ENCODE data around the gene KCTD20.

Gene KCTD20

DNA sequence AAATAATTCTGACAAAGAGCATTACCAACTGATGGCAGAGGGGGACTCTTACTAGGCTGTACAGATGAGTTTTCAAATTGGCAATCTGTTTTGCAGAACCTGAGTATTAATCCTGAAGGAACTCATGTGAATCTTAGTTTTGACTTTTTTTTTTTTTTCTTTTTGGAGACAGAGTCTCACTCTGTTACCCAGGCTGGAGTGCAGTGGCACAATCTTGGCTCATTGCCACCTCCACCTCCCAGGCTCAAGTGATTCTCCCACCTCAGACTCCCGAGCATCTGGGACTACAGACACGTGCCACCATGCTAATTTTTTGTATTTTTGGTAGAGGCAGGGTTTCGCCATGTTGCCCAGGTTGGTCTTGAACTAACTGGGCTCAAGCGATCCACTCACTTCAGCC is 49.3 kb downstream of the KCTD20 start:
- DNase-seq (ENCODE audit: low read depth in 4 of 4, low spot score in 1 of 4), result no peak

- DNase-seq (ENCODE audit: low read depth in 4 of 4, low spot score in 1 of 4), result no peak
Observed at GRCh38 chr6:36492621-36493020, 49.8 kb downstream of the KCTD20 start.

DNA sequence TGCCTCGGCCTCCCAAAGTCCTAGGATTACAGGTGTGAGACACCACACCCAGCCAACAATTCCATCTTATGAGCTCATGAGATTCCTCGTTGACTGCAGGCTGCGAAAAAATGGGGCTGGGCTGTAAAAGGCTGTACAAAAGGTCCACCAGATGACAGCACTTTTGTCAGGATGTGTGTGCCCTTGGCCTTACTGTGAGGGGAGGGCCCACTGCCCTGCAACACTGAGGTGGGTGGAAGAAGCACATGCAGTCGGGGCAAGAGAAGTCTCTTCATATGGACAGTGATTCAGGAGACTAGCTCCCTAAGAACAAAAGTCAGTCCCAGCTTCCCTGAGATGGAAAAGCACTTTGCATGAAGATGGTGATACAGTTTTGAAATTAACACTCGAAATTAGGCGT is 50.5 kb downstream of the KCTD20 start:
- no peak for DNase-seq (ENCODE audit: low read depth in 4 of 4, low spot score in 1 of 4)

GRCh38 chr6:36493859-36494258 is 51.1 kb downstream of the KCTD20 start:
- DNase-seq (ENCODE audit: low read depth in 4 of 4, low spot score in 1 of 4), result no peak

DNA sequence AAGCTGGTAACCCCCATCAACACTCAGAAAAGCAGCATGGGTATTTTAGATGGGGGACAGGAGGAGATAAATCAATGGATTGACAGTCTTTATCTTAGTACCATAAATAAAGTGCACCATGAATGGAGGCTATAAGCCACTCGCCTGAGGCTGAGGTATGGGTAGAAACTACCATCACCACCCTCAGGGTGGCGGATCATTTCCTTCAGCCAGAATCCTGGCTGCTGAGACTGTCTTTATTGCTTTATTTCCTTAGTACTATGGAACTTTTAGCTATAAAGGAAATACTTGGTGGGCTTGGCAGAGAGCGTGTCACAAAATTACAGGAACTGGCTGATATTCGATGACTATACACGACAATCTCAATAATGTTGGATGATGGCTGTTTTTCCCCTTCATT is 52.3 kb downstream of the KCTD20 start:
- DNase-seq (ENCODE audit: low read depth in 4 of 4, low spot score in 1 of 4), result no peak

DNA sequence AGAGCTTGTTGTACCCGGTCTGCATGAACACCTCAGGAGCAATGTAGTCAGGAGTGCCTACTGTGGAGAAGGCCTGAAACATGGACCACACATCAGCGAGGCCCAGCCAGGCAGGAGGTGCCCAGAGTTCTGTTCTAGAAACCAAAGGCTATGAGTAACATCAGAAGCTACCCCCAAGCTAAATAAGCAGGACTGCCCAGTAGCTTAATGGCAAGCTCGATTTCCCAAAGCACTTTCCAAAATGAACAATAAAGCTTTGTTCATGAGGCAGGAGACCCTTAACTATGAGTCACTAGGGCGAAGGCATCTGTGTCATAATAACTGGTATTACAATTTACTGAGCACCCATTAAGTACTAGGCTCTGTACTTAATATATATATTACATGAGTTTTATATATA is 57.1 kb downstream of the KCTD20 start:
- no peak for DNase-seq (ENCODE audit: low read depth in 4 of 4, low spot score in 1 of 4)

GRCh38 chr6:36501686-36502085 is 58.9 kb downstream of the KCTD20 start:
- no peak for DNase-seq (ENCODE audit: low read depth in 4 of 4, low spot score in 1 of 4)

DNA sequence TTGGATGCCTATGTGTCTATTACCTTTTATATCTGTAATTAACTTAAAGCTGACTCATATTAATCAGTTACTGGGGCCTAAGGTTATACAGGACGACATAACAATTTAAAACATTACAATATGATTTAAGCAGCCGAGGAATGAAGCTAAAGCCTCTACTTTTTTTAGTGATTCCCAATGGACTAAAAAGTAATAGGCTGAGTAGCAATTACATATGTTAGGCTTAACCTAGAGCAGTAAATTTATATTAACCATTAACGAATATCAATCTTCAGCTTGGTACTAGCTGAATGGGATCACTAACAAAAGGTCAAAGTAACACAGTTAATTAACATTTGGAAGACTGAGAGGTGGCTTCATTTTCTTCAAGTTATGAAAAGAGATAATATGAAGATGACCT is 61.4 kb downstream of the KCTD20 start:
- DNase-seq (ENCODE audit: low read depth in 4 of 4, low spot score in 1 of 4), result no peak

DNA sequence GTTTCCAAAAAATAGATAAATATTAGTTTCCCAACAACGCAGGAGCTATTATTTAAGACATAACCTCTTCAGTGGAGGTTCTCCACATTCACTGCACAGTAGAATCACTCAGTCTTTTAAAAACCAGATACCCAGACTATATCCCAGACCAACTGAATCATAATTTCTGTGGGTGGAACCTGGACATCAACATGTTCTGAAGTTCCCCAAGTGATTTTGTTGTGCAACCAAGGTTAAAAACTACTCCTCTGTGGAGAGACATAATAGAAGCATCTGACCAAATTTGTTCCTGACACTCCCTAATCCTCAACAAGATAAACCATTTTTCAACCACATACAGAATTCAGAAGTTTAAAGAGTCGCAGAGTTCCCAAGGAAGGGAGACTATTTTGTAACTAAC is 62.2 kb downstream of the KCTD20 start:
- DNase-seq (ENCODE audit: low read depth in 4 of 4, low spot score in 1 of 4), result no peak

GRCh38 chr6:36505744-36506534 is 63.1 kb downstream of the KCTD20 start:
- DNase-seq (ENCODE audit: low read depth in 4 of 4, low spot score in 1 of 4), result no peak

- DNase-seq (ENCODE audit: low read depth in 4 of 4, low spot score in 1 of 4), result no peak
Observed at GRCh38 chr6:36506611-36507010, 63.8 kb downstream of the KCTD20 start.

DNA sequence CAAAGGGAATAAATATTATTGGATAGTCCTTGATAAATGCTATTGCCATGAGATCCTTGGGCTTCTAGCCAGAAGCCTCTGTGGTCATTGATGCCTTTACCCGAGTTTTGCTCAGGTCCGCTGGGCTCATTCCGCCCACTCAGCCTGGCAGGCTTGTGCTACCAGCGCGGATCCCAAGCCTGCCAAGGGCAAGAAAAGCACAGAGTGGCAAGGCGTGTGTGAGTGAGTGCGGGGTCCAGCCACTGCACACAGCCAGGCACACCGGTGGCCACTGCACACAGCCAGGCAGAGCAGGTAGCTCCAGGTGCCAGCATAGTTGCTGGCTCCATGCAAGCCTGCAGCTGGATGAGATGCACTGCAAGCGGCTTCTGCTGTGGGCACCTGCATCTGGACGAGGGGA is 65.7 kb downstream of the KCTD20 start:
- no peak for DNase-seq (ENCODE audit: low read depth in 4 of 4, low spot score in 1 of 4)

GRCh38 chr6:36510365-36510764 is 67.6 kb downstream of the KCTD20 start:
- DNase-seq (ENCODE audit: low read depth in 4 of 4, low spot score in 1 of 4), result no peak

DNA sequence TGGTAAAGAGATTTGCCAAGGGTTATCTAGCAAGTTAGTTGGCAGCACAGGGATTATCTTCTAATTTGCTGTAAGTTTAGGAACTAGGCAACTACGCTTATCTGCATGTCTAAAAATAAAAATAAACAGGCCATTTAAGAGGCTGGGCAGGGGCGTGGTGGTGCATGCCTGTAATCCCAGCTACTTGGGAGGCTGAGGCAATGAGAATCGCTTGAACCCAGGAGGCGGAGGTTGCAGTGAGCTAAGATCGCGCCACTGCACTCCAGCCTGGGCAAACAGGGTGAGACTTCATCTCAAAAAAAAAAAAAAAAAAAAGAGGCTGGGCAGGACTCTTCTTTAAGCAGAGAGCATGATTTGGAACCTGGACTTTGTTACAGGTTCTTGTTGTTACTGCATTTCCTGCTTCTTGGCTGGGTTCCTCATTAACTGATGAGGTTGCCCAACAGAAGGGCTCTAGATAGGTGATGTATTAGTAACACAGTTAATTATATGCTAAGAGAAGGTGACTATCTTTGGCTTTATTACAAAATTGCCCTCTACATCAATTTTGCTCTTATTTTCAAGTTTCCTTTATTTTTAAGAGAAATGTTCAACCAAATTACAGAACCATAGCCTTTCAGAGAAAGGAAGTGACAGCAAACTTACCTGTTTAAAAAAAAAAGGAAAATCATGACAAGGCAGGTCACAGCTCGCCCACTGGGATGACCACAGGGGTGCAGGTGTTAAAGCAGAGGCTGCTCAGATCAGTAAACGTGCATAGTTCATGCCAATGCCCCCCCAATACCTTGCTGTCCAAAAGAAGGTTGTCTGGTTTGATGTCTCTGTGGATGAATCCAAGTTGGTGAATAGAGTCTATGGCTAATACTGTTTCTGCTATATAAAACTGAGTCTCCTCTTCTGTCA is 72.0 kb downstream of the KCTD20 start:
- DNase-seq (ENCODE audit: low read depth in 4 of 4, low spot score in 1 of 4), result no peak

DNA sequence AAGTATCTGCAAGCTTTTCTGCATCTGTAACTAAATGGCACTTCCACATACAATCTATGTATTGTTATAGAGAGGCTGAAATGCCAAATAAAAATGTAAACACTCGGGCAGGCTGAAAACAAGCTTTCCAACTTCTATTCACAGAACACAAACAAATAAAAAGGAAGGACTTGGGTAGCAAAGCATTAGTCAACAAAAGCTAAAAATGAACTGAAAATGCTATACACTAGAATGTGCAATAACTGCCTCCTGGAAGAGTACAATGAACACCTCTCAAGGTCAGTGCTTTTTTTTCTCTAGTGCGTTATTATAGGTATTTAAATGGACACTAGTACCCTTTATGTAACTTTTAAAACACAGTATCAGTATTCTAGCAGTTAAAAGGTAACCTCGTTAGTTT is 73.0 kb downstream of the KCTD20 start:
- no peak for DNase-seq (ENCODE audit: low read depth in 4 of 4, low spot score in 1 of 4)

DNA sequence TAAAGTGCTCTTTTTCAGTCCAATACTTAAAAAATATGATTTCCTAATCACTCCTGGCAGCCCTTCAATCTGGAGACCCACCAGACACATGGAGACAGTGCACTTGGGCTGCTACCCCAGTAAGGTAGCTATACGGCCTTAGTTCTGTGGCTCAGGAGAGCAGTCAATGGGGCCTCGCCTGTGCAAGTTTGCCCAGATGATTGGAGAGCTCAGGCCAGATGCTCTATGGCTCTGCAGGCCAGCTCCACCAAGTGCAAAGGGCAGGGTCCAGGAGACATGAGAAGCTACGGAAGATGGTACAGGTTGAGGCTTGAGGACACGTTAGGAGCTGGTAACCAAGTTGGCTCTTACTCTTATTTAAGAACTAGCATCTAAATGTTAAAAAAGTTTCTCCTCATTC is 73.8 kb downstream of the KCTD20 start:
- DNase-seq (ENCODE audit: low read depth in 4 of 4, low spot score in 1 of 4), result no peak

DNA sequence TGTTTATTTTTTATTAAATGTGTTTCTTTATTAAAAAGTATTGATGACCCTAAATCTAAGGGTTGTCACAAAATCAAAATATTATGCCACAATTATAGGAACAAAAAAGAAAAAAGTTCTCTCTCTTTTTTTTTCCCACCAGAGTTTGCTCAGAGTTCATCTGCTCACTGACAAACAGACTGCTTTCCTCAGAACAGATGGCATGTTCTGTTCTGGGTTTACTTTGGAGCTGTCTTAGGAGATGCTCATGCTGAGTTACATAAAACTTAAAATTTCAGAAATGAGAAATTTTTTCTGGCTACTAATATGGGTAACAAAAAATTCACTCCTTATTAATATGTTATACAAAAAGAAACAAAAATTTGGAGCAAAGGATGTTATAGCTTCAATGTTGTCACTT is 74.2 kb downstream of the KCTD20 start:
- no peak for DNase-seq (ENCODE audit: low read depth in 4 of 4, low spot score in 1 of 4)

GRCh38 chr6:36517408-36517807 is 74.6 kb downstream of the KCTD20 start:
- DNase-seq (ENCODE audit: low read depth in 4 of 4, low spot score in 1 of 4), result no peak

- DNase-seq (ENCODE audit: low read depth in 4 of 4, low spot score in 1 of 4), result no peak
Observed at GRCh38 chr6:36519352-36519751, 76.6 kb downstream of the KCTD20 start.

GRCh38 chr6:36523451-36523850 is 80.7 kb downstream of the KCTD20 start:
- DNase-seq (ENCODE audit: low read depth in 4 of 4, low spot score in 1 of 4), result no peak

GRCh38 chr6:36523936-36524499 is 81.2 kb downstream of the KCTD20 start:
- no peak for DNase-seq (ENCODE audit: low read depth in 4 of 4, low spot score in 1 of 4)

- no peak for DNase-seq (ENCODE audit: low read depth in 4 of 4, low spot score in 1 of 4)
Observed at GRCh38 chr6:36524871-36525270, 82.1 kb downstream of the KCTD20 start.

Measured in stimulated activated CD4-positive, alpha-beta T cell treated with anti-CD3 and anti-CD28 coated beads, Interleukin-1b, Interleukin-23, amount 100 ng/mL, for 24 hours (primary cell).